GM12878 (cell line): ENCODE results near the gene REV1.
"Not testable (repeated sequence)": the region's sequence is repeated elsewhere in the genome, so short reads cannot be mapped to it uniquely, and the experiment has no call there.

ENCODE experiments used
- CEBPZ ChIP-seq: fragments of 150-350 bp; IDR thresholded peaks from 2 replicates; pipeline ENCODE4 v1.6.1; 2016; ENCODE audit warnings: low read depth, low read length
- CTCF ChIP-seq, 3 experiments: IDR thresholded peaks in 2 of 3; conservative IDR thresholded peaks in 1 of 3; 2 replicates each; pipeline ENCODE4 v1.5.1; 2011; ENCODE audit warnings: low read depth in 3 of 3, low read length in 3 of 3, mild to moderate bottlenecking in 3 of 3, control low read depth in 2 of 3, moderate library complexity in 2 of 3, inconsistent platforms in 1 of 3, mixed read lengths in 1 of 3; ENCODE audit not compliant: control insufficient read depth in 2 of 3, insufficient read depth in 1 of 3; ENCODE audit errors: extremely low read depth in 1 of 3
- E2F8 ChIP-seq: fragments of 450-650 bp; IDR thresholded peaks from 2 replicates; pipeline ENCODE4 v1.6.1; 2018; ENCODE audit warnings: mild to moderate bottlenecking, low read depth, moderate library complexity; ENCODE audit not compliant: partially characterized antibody
- ELK1 ChIP-seq: IDR thresholded peaks from 2 replicates; pipeline ENCODE4 v1.6.1; 2012; ENCODE audit warnings: low read depth, low read length, improper control_type of control experiment
- EP300 ChIP-seq, 2 experiments: fragments of 150-350 bp in 1 of 2; IDR thresholded peaks; 2 replicates each; pipeline ENCODE4 v1.6.1; 2011 to 2012; ENCODE audit warnings: low read depth in 2 of 2, low read length in 2 of 2, borderline replicate concordance in 1 of 2, improper control_type of control experiment in 1 of 2, inconsistent platforms in 1 of 2; ENCODE audit not compliant: control insufficient read depth in 1 of 2
- EZH2 ChIP-seq: IDR thresholded peaks from 2 replicates; pipeline ENCODE4 v1.6.1; 2012; ENCODE audit warnings: low read depth, mild to moderate bottlenecking, control low read depth, inconsistent platforms, low read length, borderline replicate concordance; ENCODE audit not compliant: control insufficient read depth
- KDM1A ChIP-seq: fragments of 200-600 bp; sonication (generic); IDR thresholded peaks from 2 replicates; pipeline ENCODE4 v1.6.1; 2016; ENCODE audit warnings: borderline replicate concordance
- MYC ChIP-seq: IDR thresholded peaks from 2 replicates; pipeline ENCODE4 v1.6.1; 2011; ENCODE audit warnings: mild to moderate bottlenecking, low read length, moderate library complexity, inconsistent platforms; ENCODE audit not compliant: insufficient read depth, insufficient replicate concordance, insufficient read length, severe bottlenecking
- POLR2A ChIP-seq: IDR thresholded peaks from 2 replicates; pipeline ENCODE4 v1.6.1; 2011; ENCODE audit warnings: low read depth, mild to moderate bottlenecking, low read length
- REST ChIP-seq: IDR thresholded peaks from 2 replicates; pipeline ENCODE4 v1.6.1; 2012; ENCODE audit warnings: mild to moderate bottlenecking, low read depth, low read length
- ZBTB40 ChIP-seq: fragments of 450-650 bp; IDR thresholded peaks from 2 replicates; pipeline ENCODE4 v1.6.1; 2016; ENCODE audit warnings: mild to moderate bottlenecking, moderate library complexity, borderline replicate concordance

- TF ChIP-seq E2F8; CTCF (IDR thresholded peaks at IDR 0.05 in 2 of 3, conservative IDR thresholded peaks at IDR 0.05 in 1 of 3; ENCODE audit: control insufficient read depth in 2 of 3, extremely low read depth in 1 of 3, insufficient read depth in 1 of 3, low read depth in 3 of 3, low read length in 3 of 3); EP300 (IDR thresholded peaks at IDR 0.05; ENCODE audit: borderline replicate concordance in 1 of 2, control insufficient read depth in 1 of 2, low read depth in 2 of 2, low read length in 2 of 2); EZH2; MYC; ZBTB40; REST; KDM1A; CEBPZ; ELK1; POLR2A: not testable (repeated sequence)
Measured at GRCh38 chr2:99354825-99355224, 135.0 kb downstream of the REV1 start.
